ENCODE measurements around the gene ABTB2.

The ABTB2 gene

GRCh38 chr11:34151166-34151565 lies 206.6 kb downstream of the ABTB2 start:
- peaks cover 73% of the 10 kb centered on the region for H3K36me3 ChIP-seq
- DNase-seq: no peak
- no peaks in the 10 kb centered on the region for H3K9me3 ChIP-seq (ENCODE audit: severe bottlenecking)
- TF ChIP-seq CTCF (IDR thresholded peaks at IDR 0.05; ENCODE audit: low read depth, low read length): no peak
- H3K4me3 ChIP-seq (ENCODE audit: low read depth, low read length): no peak overlapping the region
- H3K27ac ChIP-seq: peak overlapping the region; percentile 95
- no peaks in the 10 kb centered on the region for H3K27me3 ChIP-seq (ENCODE audit: insufficient read depth, low read depth, severe bottlenecking)

GRCh38 chr11:34150494-34151151 lies 207.2 kb downstream of the ABTB2 start:
- no peak for DNase-seq
- H3K4me3 ChIP-seq (ENCODE audit: low read depth, low read length): no peak overlapping the region
- TF ChIP-seq CTCF (IDR thresholded peaks at IDR 0.05; ENCODE audit: low read depth, low read length): no peak
- H3K9me3 ChIP-seq (ENCODE audit: severe bottlenecking): no peaks in the 10 kb centered on the region
- H3K27ac ChIP-seq: peak overlapping the region; percentile 95
- no peaks in the 10 kb centered on the region for H3K27me3 ChIP-seq (ENCODE audit: insufficient read depth, low read depth, severe bottlenecking)
- peaks cover 73% of the 10 kb centered on the region for H3K36me3 ChIP-seq

GRCh38 chr11:34149786-34150185 lies 208.0 kb downstream of the ABTB2 start:
- TF ChIP-seq CTCF (IDR thresholded peaks at IDR 0.05; ENCODE audit: low read depth, low read length): peak; percentile 75
- H3K9me3 ChIP-seq (ENCODE audit: severe bottlenecking): no peaks in the 10 kb centered on the region
- H3K36me3 ChIP-seq: peaks cover 73% of the 10 kb centered on the region
- peak; percentile 56 for DNase-seq
- H3K4me3 ChIP-seq (ENCODE audit: low read depth, low read length): no peak overlapping the region
- H3K27ac ChIP-seq: peak overlapping the region; percentile 95
- H3K27me3 ChIP-seq (ENCODE audit: insufficient read depth, low read depth, severe bottlenecking): no peaks in the 10 kb centered on the region

GRCh38 chr11:34149274-34149673 lies 208.5 kb downstream of the ABTB2 start:
- H3K36me3 ChIP-seq: peaks cover 78% of the 10 kb centered on the region
- no peaks in the 10 kb centered on the region for H3K27me3 ChIP-seq (ENCODE audit: insufficient read depth, low read depth, severe bottlenecking)
- no peaks in the 10 kb centered on the region for H3K9me3 ChIP-seq (ENCODE audit: severe bottlenecking)
- H3K27ac ChIP-seq: peak overlapping the region; percentile 95
- H3K4me3 ChIP-seq (ENCODE audit: low read depth, low read length): no peak overlapping the region; the same call in 1 of the 2 replicates
- peak; percentile 33 for DNase-seq
- no peak for TF ChIP-seq CTCF (IDR thresholded peaks at IDR 0.05; ENCODE audit: low read depth, low read length)

GRCh38 chr11:34148504-34149165 lies 209.2 kb downstream of the ABTB2 start:
- H3K27ac ChIP-seq: peak overlapping the region; percentile 95
- peak; percentile 66 for DNase-seq
- peak overlapping the region; percentile 19 for H3K4me3 ChIP-seq (ENCODE audit: low read depth, low read length)
- TF ChIP-seq CTCF (IDR thresholded peaks at IDR 0.05; ENCODE audit: low read depth, low read length): no peak
- peaks cover 80% of the 10 kb centered on the region for H3K36me3 ChIP-seq
- H3K9me3 ChIP-seq (ENCODE audit: severe bottlenecking): no peaks in the 10 kb centered on the region
- no peaks in the 10 kb centered on the region for H3K27me3 ChIP-seq (ENCODE audit: insufficient read depth, low read depth, severe bottlenecking)

Data from WERI-Rb-1 (cell line).